ENCODE measurements around the gene BCAR3. TPM values are rescaled to one million over a fixed set of nuclear protein-coding genes. Genes with fewer than 3 reads are reported as not detected.

BCAR3 gene
- total RNA-seq, 4 donors from 2014 or later, result 29.6 to 46.7 (median 37.0) TPM

- no peaks in the 10 kb centered on the region for H3K9me3 ChIP-seq
- peaks cover 25% of the 10 kb centered on the region in 2 donors for H3K4me1 ChIP-seq
- intact Hi-C loops (cut with DNase I), result no loop called here
- 75 to 79% methylated on average over 13 of the region's 13 CpGs for WGBS, 2 donors
- no peak overlapping the region for H3K27ac ChIP-seq
- H3K36me3 ChIP-seq, result no peaks in the 10 kb centered on the region
- DNase-seq, result peak in 1 of 2 donors; percentile 24
- no peaks in the 10 kb centered on the region for H3K27me3 ChIP-seq
- H3K4me3 ChIP-seq (replicated peaks in 1 of 3), result no peak overlapping the region
- no peak for TF ChIP-seq POLR2A (IDR thresholded peaks at IDR 0.05)
- TF ChIP-seq, protein P1, sequence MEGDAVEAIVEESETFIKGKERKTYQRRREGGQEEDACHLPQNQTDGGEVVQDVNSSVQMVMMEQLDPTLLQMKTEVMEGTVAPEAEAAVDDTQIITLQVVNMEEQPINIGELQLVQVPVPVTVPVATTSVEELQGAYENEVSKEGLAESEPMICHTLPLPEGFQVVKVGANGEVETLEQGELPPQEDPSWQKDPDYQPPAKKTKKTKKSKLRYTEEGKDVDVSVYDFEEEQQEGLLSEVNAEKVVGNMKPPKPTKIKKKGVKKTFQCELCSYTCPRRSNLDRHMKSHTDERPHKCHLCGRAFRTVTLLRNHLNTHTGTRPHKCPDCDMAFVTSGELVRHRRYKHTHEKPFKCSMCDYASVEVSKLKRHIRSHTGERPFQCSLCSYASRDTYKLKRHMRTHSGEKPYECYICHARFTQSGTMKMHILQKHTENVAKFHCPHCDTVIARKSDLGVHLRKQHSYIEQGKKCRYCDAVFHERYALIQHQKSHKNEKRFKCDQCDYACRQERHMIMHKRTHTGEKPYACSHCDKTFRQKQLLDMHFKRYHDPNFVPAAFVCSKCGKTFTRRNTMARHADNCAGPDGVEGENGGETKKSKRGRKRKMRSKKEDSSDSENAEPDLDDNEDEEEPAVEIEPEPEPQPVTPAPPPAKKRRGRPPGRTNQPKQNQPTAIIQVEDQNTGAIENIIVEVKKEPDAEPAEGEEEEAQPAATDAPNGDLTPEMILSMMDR (IDR thresholded peaks at IDR 0.05), result no peak
Observed at GRCh38 chr1:93728480-93729131, 47.0 kb upstream of the BCAR3 start.

- no peak for TF ChIP-seq POLR2A (IDR thresholded peaks at IDR 0.05)
- TF ChIP-seq, protein P1 (IDR thresholded peaks at IDR 0.05), result no peak
- Histone ChIP-seq H3K4me1 (peaks cover 0 to 17% of the 10 kb centered on the region in 2 donors), H3K9me3 (no peaks in the 10 kb centered on the region), H3K27me3 (no peaks in the 10 kb centered on the region), H3K27ac (no peak overlapping the region), H3K4me3 (replicated peaks in 1 of 3) (no peak overlapping the region), H3K36me3 (no peaks in the 10 kb centered on the region)
- no peak for DNase-seq
- intact Hi-C loops (cut with DNase I), result no loop called here
- 88 to 95% methylated on average over 4 to 5 of the region's 5 CpGs for WGBS, 2 donors
Observed at GRCh38 chr1:93723733-93724270, 42.2 kb upstream of the BCAR3 start.

DNA sequence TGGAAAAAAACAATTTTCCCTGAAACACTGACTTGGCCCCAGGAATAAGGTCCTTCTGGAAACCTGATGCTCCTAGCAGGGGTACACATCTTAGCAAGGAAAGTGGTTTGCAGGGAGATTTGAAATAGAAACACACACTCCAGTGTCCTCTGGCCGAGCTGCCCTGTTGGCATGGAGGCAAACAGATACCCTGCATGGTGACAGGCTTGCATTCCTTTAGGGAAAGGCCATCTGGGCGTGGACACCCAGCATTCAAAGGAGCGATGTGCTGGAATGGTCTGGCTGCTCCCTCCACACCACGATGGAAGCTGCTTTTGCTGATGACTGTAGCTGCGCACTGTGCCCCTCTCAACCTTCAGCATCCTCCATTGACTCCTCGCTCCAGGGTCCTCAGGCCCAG, 41.5 kb upstream of the BCAR3 start:
- intact Hi-C loops (cut with DNase I), result no loop called here
- no peak overlapping the region for H3K4me3 ChIP-seq (replicated peaks in 1 of 3)
- H3K27ac ChIP-seq, result no peak overlapping the region
- WGBS, 2 donors, result 89% methylated on average over 5 to 6 of the region's 6 CpGs
- no peak for TF ChIP-seq POLR2A (IDR thresholded peaks at IDR 0.05)
- TF ChIP-seq, protein P1 (IDR thresholded peaks at IDR 0.05), result no peak
- DNase-seq, result no peak
- H3K36me3 ChIP-seq, result no peaks in the 10 kb centered on the region
- no peaks in the 10 kb centered on the region for H3K27me3 ChIP-seq
- no peaks in the 10 kb centered on the region for H3K9me3 ChIP-seq
- H3K4me1 ChIP-seq, result peaks cover 0 to 17% of the 10 kb centered on the region in 2 donors

DNA sequence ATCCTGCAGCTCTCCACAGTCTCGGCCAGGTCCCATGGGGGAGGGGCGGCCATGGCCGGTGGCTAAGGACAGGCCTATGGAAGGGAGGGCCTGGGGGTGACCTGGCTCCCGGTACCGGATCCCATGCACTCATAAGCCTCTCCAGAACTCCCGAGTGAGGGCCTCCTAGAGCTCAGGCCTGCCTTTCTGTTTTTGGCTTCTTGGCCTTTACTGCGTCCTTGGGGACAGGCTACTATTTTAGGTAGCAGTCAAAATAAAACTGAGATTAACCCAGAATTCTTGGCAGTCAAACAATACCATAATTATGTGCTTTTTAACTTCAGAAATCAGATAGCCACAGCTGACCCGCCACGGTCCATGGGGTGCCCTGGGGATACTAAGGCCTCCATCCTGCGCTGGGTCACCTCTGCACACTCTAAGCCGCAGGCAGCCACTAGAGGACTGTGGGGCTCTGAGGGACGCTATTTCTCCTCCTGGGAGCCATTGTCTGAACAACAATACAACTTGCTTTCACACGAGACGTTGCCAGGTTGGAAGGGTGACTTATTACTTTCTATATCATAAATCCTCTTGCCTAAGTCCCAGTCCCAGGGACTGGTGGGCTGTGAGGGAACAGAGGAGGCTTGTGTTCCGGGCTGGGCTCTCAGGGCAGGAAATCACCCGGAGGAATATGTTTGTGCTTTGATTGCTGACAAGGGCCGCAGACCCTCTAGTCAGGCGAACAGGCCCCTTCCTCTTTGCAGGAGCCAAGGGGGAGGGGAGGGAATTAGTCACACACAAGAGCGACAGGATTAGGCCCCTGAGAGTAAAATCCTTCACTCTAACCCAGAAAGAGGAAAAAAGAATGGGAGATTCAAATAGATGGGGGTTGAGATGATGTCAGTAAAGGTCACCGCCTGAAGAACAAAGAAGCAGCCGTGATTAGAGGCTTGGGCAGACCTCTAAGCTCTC, 40.7 kb upstream of the BCAR3 start:
- peaks cover 0 to 17% of the 10 kb centered on the region in 2 donors for H3K4me1 ChIP-seq
- no peak overlapping the region for H3K4me3 ChIP-seq (replicated peaks in 1 of 3)
- no peaks in the 10 kb centered on the region for H3K9me3 ChIP-seq
- TF ChIP-seq, protein P1 (IDR thresholded peaks at IDR 0.05), result no peak
- no peak for TF ChIP-seq POLR2A (IDR thresholded peaks at IDR 0.05)
- DNase-seq, result no peak
- intact Hi-C loops (cut with DNase I), result no loop called here
- 66 to 69% methylated on average over 20 to 21 of the region's 21 CpGs for WGBS, 2 donors
- H3K27ac ChIP-seq, result peak overlapping the region in 2 of 3 donors; percentile 12 to 19
- H3K27me3 ChIP-seq, result no peaks in the 10 kb centered on the region
- H3K36me3 ChIP-seq, result no peaks in the 10 kb centered on the region
